GM12878 (cell line): ENCODE data around the gene HMGCS1. TPM values are rescaled to one million over a fixed set of nuclear protein-coding genes. Genes with fewer than 3 reads are reported as not detected.

Source experiments
- ATAC-seq: fragments of 200-7000 bp; cut with Tn5 transposase; 3 replicates; pipeline ENCODE4 v1.9.1; 2020; ENCODE audit warnings: mild to moderate bottlenecking, moderate library complexity
- BruUV-seq: library from RNA; stranded (reverse); fragments of 400-500 nt; replicated peaks from 2 replicates; lab custom pipeline; 2021; lab: Mats Ljungman, UMichigan
- CTCF ChIA-PET: fragments of 300-600 bp; sonication (Branson Sonifier 250); formaldehyde crosslinking; extraction: SDS; loops from one replicate; lab custom pipeline; 2021; ENCODE audit warnings: inconsistent platforms; lab: Yijun Ruan, JAX
- POLR2A ChIA-PET: fragments of 350-600 bp; formaldehyde crosslinking; extraction: SDS; loops from one replicate; lab custom pipeline; 2021; ENCODE audit warnings: inconsistent platforms; lab: Charles Lee
- RAD21 ChIA-PET: fragments of 300-600 bp; sonication (Branson Sonifier 250); formaldehyde crosslinking; loops from one replicate; lab custom pipeline; 2023; ENCODE audit warnings: antibody characterized with exemption; ENCODE audit not compliant: unreplicated experiment; lab: Charles Lee
- SMC1A ChIA-PET: fragments of 300-600 bp; sonication (Branson Sonifier 250); formaldehyde crosslinking; loops from one replicate; lab custom pipeline; 2023; ENCODE audit not compliant: unreplicated experiment, uncharacterized antibody; lab: Charles Lee
- DNase-seq: peaks from one replicate; pipeline ENCODE4 v3.0.0-alpha.2; 2011; ENCODE audit warnings: low read depth, low spot score
- FAIRE-seq: peaks from 3 replicates; lab custom pipeline; 2011; peaks lifted over from hg19 to GRCh38; lab: Jason Lieb, UNC
- H2AFZ ChIP-seq: 2 replicates; pipeline ENCODE4 v1.6.0; 2011; ENCODE audit warnings: low read depth, low read length, control low read depth; ENCODE audit not compliant: control insufficient read depth
- H3K27ac ChIP-seq: 2 replicates; pipeline ENCODE4 v1.5.1; 2011; ENCODE audit warnings: control low read depth; ENCODE audit not compliant: control insufficient read depth, insufficient read depth
- H3K27me3 ChIP-seq, 2 experiments: replicated peaks in 1 of 2; 2 replicates each; pipeline versions ENCODE4 v1.6.0 to v1.6.1; 2011; ENCODE audit warnings: low read length in 1 of 2; ENCODE audit not compliant: control insufficient read depth in 2 of 2, insufficient read depth in 2 of 2
- H3K36me3 ChIP-seq, 2 experiments: 2 replicates each; pipeline ENCODE4 v1.5.1; 2011; ENCODE audit warnings: low read length in 1 of 2; ENCODE audit not compliant: control insufficient read depth in 2 of 2, insufficient read depth in 2 of 2
- H3K4me1 ChIP-seq: 2 replicates; pipeline ENCODE4 v1.6.1; 2011; ENCODE audit warnings: mild to moderate bottlenecking, low read length, moderate library complexity, mixed read lengths; ENCODE audit not compliant: control insufficient read depth, insufficient read depth
- H3K4me2 ChIP-seq: 2 replicates; pipeline ENCODE4 v1.6.0; 2011; ENCODE audit warnings: control low read depth; ENCODE audit not compliant: control insufficient read depth, insufficient read depth
- H3K4me3 ChIP-seq: fragments of 200-600 bp; sonication (generic); 2 replicates; pipeline ENCODE4 v1.5.1; 2016
- H3K79me2 ChIP-seq: 2 replicates; pipeline ENCODE4 v1.6.0; 2011; ENCODE audit warnings: low read length; ENCODE audit not compliant: control insufficient read depth, insufficient read depth
- H3K9ac ChIP-seq: 2 replicates; pipeline ENCODE4 v1.8.0; 2011; ENCODE audit warnings: low read length, control low read depth, mixed read lengths; ENCODE audit not compliant: control insufficient read depth, insufficient read depth
- H3K9me3 ChIP-seq: replicated peaks from 3 replicates; pipeline ENCODE4 v1.5.1; 2011; ENCODE audit warnings: mild to moderate bottlenecking, low read length; ENCODE audit not compliant: control insufficient read depth, insufficient read depth
- H4K20me1 ChIP-seq: 2 replicates; pipeline ENCODE4 v1.6.0; 2011; ENCODE audit not compliant: control insufficient read depth, insufficient read depth
- BCLAF1 ChIP-seq: fragments of 450-650 bp; IDR thresholded peaks from 2 replicates; pipeline ENCODE4 v1.6.1; 2017; ENCODE audit warnings: antibody characterized with exemption, mild to moderate bottlenecking, moderate library complexity
- BHLHE40 ChIP-seq, 2 experiments: fragments of 450-650 bp in 1 of 2; IDR thresholded peaks; 2 replicates each; pipeline ENCODE4 v1.6.1; 2011 to 2017; ENCODE audit warnings: low read depth in 2 of 2, borderline replicate concordance in 1 of 2, improper control_type of control experiment in 1 of 2, low read length in 1 of 2, mild to moderate bottlenecking in 1 of 2
- ELK1 ChIP-seq: IDR thresholded peaks from 2 replicates; pipeline ENCODE4 v1.6.1; 2012; ENCODE audit warnings: low read depth, low read length, improper control_type of control experiment
- EP300 ChIP-seq, 2 experiments: fragments of 150-350 bp in 1 of 2; IDR thresholded peaks; 2 replicates each; pipeline ENCODE4 v1.6.1; 2011 to 2012; ENCODE audit warnings: low read depth in 2 of 2, low read length in 2 of 2, borderline replicate concordance in 1 of 2, improper control_type of control experiment in 1 of 2, inconsistent platforms in 1 of 2; ENCODE audit not compliant: control insufficient read depth in 1 of 2
- HCFC1 ChIP-seq: fragments of 150-350 bp; IDR thresholded peaks from 2 replicates; pipeline ENCODE4 v1.6.1; 2014; ENCODE audit warnings: low read length
- MAX ChIP-seq: IDR thresholded peaks from 2 replicates; pipeline ENCODE4 v1.6.1; 2012; ENCODE audit warnings: low read depth, low read length, improper control_type of control experiment
- SPI1 ChIP-seq: IDR thresholded peaks from 2 replicates; pipeline ENCODE4 v1.6.1; 2011; ENCODE audit warnings: low read depth, mild to moderate bottlenecking, low read length, moderate library complexity, borderline replicate concordance; ENCODE audit not compliant: insufficient read depth
- ZBTB11 ChIP-seq: fragments of 450-650 bp; formaldehyde crosslinking; IDR thresholded peaks from 2 replicates; pipeline ENCODE4 v1.5.0; 2022; ENCODE audit warnings: mild to moderate bottlenecking, missing genetic modification characterization
- ZBTB4 ChIP-seq: fragments of 450-650 bp; formaldehyde crosslinking; IDR thresholded peaks from 2 replicates; pipeline ENCODE4 v1.4.0; 2022; ENCODE audit warnings: mild to moderate bottlenecking, moderate library complexity
- ZNF274 ChIP-seq: IDR thresholded peaks from one replicate; pipeline ENCODE4 v1.8.0; 2011; ENCODE audit not compliant: insufficient read length, insufficient read depth
- WGBS: methylation state at CpG from one replicate; pipeline ENCODE4 v1.1.6; 2016; ENCODE audit warnings: low lambda C conversion rate; ENCODE audit not compliant: insufficient replicate concordance, insufficient coverage; ENCODE audit errors: missing lambda C conversion rate; 5-methylcytosine and 5-hydroxymethylcytosine counted together
- in situ Hi-C: fragments of 300-500 bp; cut with MboI; formaldehyde crosslinking; loops from 9 replicates; pipeline ENCODE4 v1.14.3; 2018; ENCODE audit warnings: mixed read lengths
- intact Hi-C: fragments of 100-400 bp; cut with micrococcal nuclease; formaldehyde crosslinking; loops from one replicate; pipeline ENCODE4 v1.14.2; 2022; ENCODE audit not compliant: unreplicated experiment
- polyA plus RNA-seq, 11 experiments: library from polyadenylated mRNA; depleted of rRNA in 4 of 11; unstranded in 6 of 11; stranded (reverse) in 5 of 11; fragments of >200 nt; fragmentation: Nextera tagmentation in 4 of 11; fragmentation: Illumina TruSeq in 1 of 11; extraction: Ambion mirVana in 4 of 11; extraction: Trizol in 1 of 11; gene quantifications; 1 replicate in 1 of 11; 2 replicates in 10 of 11; pipeline versions ENCODE4 v1.2.1 to v1.2.3, GENCODE V29; 2011 to 2016; ENCODE audit warnings: inconsistent platforms in 2 of 11, missing spikeins in 2 of 11, low read depth in 1 of 11
- total RNA-seq, 4 experiments: library from RNA; depleted of rRNA in 3 of 4; stranded (reverse); fragments of >200 nt in 3 of 4; fragmentation: Illumina TruSeq in 1 of 4; extraction: Trizol in 1 of 4; gene quantifications; 2 replicates each; pipeline versions ENCODE4 v1.2.1 to v1.2.3, GENCODE V29; 2013 to 2021

The HMGCS1 gene
- total and polyA plus RNA-seq, 10 of the 15 experiments (the other 5 are each of a cell fraction or from before 2014, with no cell fraction given), result 24.0 to 193 (median 108) TPM

- intact Hi-C loops, result loop anchor here (10.0 kb wide), 1 partner anchor 398 kb away; no protein-coding TSS in a partner anchor
- RAD21 ChIA-PET, result interaction anchor here (0.5 to 2.2 kb wide), 6 partner anchors 10 to 252 kb away, joined by 3 to 8 read pairs (median 3); partner anchors contain the start of genes HMGCS1 and TMEM267
- H3K9me3 ChIP-seq, result no peaks in the 10 kb centered on the region
- SMC1A ChIA-PET, result interaction anchor here (1.0 to 3.4 kb wide), 12 partner anchors 8 to 197 kb away, joined by 3 to 11 read pairs (median 4); partner anchors contain the start of genes HMGCS1, TMEM267 and ZNF131
- H3K9ac ChIP-seq, result no peak overlapping the region
- no peak overlapping the region for H3K27ac ChIP-seq
- ATAC-seq, result no peak
- CTCF ChIA-PET, result interaction anchor here (0.8 to 3.6 kb wide), 4 partner anchors 9 to 197 kb away, joined by 4 to 23 read pairs (median 5); partner anchors contain the start of gene HMGCS1
- FAIRE-seq, result no peak
- no peak overlapping the region for H2AFZ ChIP-seq
- DNase-seq, result no peak
- BruUV-seq, result no TSS peak
- in situ Hi-C loops, result no loop called here
- POLR2A ChIA-PET, result interaction anchor here (1.0 to 4.5 kb wide), 3 partner anchors 10 to 182 kb away, joined by 3 to 17 read pairs (median 3); partner anchors contain the start of gene HMGCS1
- no peak overlapping the region for H3K4me2 ChIP-seq
- peaks cover 4% of the 10 kb centered on the region; the same call in 1 of the 2 replicates for H4K20me1 ChIP-seq
- H3K4me1 ChIP-seq, result peaks cover 4% of the 10 kb centered on the region; the same call in 1 of the 2 replicates
- peaks cover 89% of the 10 kb centered on the region for H3K79me2 ChIP-seq
- H3K4me3 ChIP-seq, result no peak overlapping the region
- WGBS, result 98% methylated on average over 4 of the region's 4 CpGs
- peaks cover 3 to 11% of the 10 kb centered on the region in 2 experiments; a peak in 3 of 4 replicates for H3K36me3 ChIP-seq
- no peaks in the 10 kb centered on the region for H3K27me3 ChIP-seq
- TF ChIP-seq ZNF274 (no peak), BHLHE40 (IDR thresholded peaks at IDR 0.05; ENCODE audit: borderline replicate concordance in 1 of 2, low read depth in 2 of 2, low read length in 1 of 2) (no peak), BCLAF1 (no peak), ZBTB4 (CRISPR knock-in tag) (no peak), EP300 (IDR thresholded peaks at IDR 0.05; ENCODE audit: borderline replicate concordance in 1 of 2, control insufficient read depth in 1 of 2, low read depth in 2 of 2, low read length in 2 of 2) (no peak), MAX (no peak), ELK1 (no peak), SPI1 (no peak), HCFC1 (no peak), ZBTB11 (CRISPR knock-in tag) (no peak)
These were observed 10.0 kb downstream of the HMGCS1 start for GRCh38 chr5:43303242-43303641.
